HepG2 (cell line): Measurements from ENCODE around the gene CARMIL3. TPM values are rescaled to one million over a fixed set of nuclear protein-coding genes. Genes with fewer than 3 reads are reported as not detected.

Experiments
- BHLHE40 ChIP-seq: IDR thresholded peaks from 2 replicates; pipeline ENCODE4 v1.6.1; 2011; ENCODE audit warnings: low read length, improper control_type of control experiment
- DPF2 ChIP-seq: sonication (generic); formaldehyde crosslinking; IDR thresholded peaks from 2 replicates; pipeline ENCODE4 v1.4.0; 2020; ENCODE audit warnings: mild to moderate bottlenecking, low read depth, missing genetic modification reagents, borderline replicate concordance
- MEIS2 ChIP-seq: sonication (generic); formaldehyde crosslinking; IDR thresholded peaks from 2 replicates; pipeline ENCODE4 v1.9.0; 2021; ENCODE audit warnings: mild to moderate bottlenecking, missing genetic modification reagents
- NCOA1 ChIP-seq: sonication (generic); formaldehyde crosslinking; IDR thresholded peaks from 2 replicates; pipeline ENCODE4 v1.9.0; 2021; ENCODE audit warnings: missing genetic modification reagents
- ZNF207 ChIP-seq: fragments of 450-650 bp; IDR thresholded peaks from 2 replicates; pipeline ENCODE4 v1.6.1; 2016; ENCODE audit warnings: antibody characterized with exemption, borderline replicate concordance
- ZNF350 ChIP-seq: sonication (generic); formaldehyde crosslinking; IDR thresholded peaks from 2 replicates; pipeline ENCODE4 v1.4.0; 2020; ENCODE audit warnings: mild to moderate bottlenecking, low read depth, missing genetic modification reagents, borderline replicate concordance
- ZNF407 ChIP-seq: sonication (generic); formaldehyde crosslinking; IDR thresholded peaks from one replicate; pipeline ENCODE4 v1.5.1; 2020; ENCODE audit warnings: mild to moderate bottlenecking, missing genetic modification reagents; ENCODE audit errors: not compliant biosample characterization
- polyA plus RNA-seq, 8 experiments: library from polyadenylated mRNA; depleted of rRNA in 3 of 8; stranded (reverse) in 7 of 8; unstranded in 1 of 8; fragments of >200 nt; fragmentation: Illumina TruSeq in 4 of 8; extraction: Trizol in 4 of 8; gene quantifications; 2 replicates each; pipeline versions ENCODE4 v1.2.1 to v1.2.3, GENCODE V29; 2011 to 2016; ENCODE audit warnings: low read depth in 4 of 8, missing spikeins in 1 of 8, mixed read lengths in 1 of 8; ENCODE audit not compliant: insufficient read depth in 1 of 8
- total RNA-seq, 5 experiments: library from RNA; depleted of rRNA; stranded (reverse); fragments of >200 nt; fragmentation: Illumina TruSeq; extraction: Trizol; gene quantifications; 2 replicates each; pipeline ENCODE4 v1.2.3, GENCODE V29; 2016; ENCODE audit warnings: low read depth in 1 of 5
- TF ChIP-seq, protein P1 (sequence below): sonication (generic); formaldehyde crosslinking; IDR thresholded peaks from 2 replicates; pipeline ENCODE4 v1.8.1; 2023; ENCODE audit warnings: mild to moderate bottlenecking, moderate library complexity, missing genetic modification reagents
- TF ChIP-seq, protein P2 (sequence below), 2 experiments: sonication (generic) in 1 of 2; formaldehyde crosslinking in 1 of 2; IDR thresholded peaks; 2 replicates each; pipeline versions ENCODE4 v1.6.1 to v1.9.0; 2014 to 2022; ENCODE audit warnings: antibody characterized with exemption in 1 of 2, borderline replicate concordance in 1 of 2, inconsistent platforms in 1 of 2, low read depth in 1 of 2, missing genetic modification reagents in 1 of 2

The CARMIL3 gene
- total and polyA plus RNA-seq, 2 of the 13 experiments (the other 11 are each of a cell fraction or from before 2014, with no cell fraction given): 0.27 to 0.55 TPM

- TF ChIP-seq NCOA1 (CRISPR knock-in tag): no peak
- TF ChIP-seq ZNF207: no peak
- no peak for TF ChIP-seq ZNF407 (CRISPR knock-in tag)
- TF ChIP-seq ZNF350: 0 out of 2 replicates have a peak, but pooled peaks have one; percentile 12
- TF ChIP-seq DPF2 (CRISPR knock-in tag): no peak
- no peak for TF ChIP-seq BHLHE40
- TF ChIP-seq MEIS2 (CRISPR knock-in tag): no peak
- TF ChIP-seq, protein P1, sequence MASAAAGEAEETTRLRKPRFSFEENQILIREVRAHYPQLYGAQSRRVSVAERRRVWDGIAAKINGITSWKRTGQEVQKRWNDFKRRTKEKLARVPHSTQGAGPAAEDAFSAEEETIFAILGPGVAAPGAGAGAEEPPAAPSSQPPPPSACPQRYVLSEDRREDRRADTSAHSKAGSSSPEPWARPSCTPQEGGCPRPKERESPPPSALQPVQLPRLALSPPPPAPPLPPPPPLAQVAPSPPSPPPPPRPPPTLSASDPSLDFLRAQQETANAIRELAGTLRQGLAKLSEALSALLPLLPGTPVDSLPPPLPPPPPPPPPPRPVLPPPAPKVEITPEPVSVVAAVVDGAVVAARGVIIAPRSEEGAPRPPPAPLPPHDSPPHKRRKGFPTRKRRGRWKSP (CRISPR knock-in tag): peak; percentile 29; the same call in 1 of the 2 replicates
- TF ChIP-seq, protein P2, sequence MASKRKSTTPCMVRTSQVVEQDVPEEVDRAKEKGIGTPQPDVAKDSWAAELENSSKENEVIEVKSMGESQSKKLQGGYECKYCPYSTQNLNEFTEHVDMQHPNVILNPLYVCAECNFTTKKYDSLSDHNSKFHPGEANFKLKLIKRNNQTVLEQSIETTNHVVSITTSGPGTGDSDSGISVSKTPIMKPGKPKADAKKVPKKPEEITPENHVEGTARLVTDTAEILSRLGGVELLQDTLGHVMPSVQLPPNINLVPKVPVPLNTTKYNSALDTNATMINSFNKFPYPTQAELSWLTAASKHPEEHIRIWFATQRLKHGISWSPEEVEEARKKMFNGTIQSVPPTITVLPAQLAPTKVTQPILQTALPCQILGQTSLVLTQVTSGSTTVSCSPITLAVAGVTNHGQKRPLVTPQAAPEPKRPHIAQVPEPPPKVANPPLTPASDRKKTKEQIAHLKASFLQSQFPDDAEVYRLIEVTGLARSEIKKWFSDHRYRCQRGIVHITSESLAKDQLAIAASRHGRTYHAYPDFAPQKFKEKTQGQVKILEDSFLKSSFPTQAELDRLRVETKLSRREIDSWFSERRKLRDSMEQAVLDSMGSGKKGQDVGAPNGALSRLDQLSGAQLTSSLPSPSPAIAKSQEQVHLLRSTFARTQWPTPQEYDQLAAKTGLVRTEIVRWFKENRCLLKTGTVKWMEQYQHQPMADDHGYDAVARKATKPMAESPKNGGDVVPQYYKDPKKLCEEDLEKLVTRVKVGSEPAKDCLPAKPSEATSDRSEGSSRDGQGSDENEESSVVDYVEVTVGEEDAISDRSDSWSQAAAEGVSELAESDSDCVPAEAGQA (IDR thresholded peaks at IDR 0.05; ENCODE audit: low read depth): no peak
- TF ChIP-seq, protein P2 (CRISPR knock-in tag; IDR thresholded peaks at IDR 0.05; ENCODE audit: borderline replicate concordance): no peak
These were observed 15.6 kb downstream of the CARMIL3 start (continued) for GRCh38 chr14:24067133-24068082.
